K562 (cell line): ENCODE measurements around the gene TMEM123. TPM values are rescaled to one million over a fixed set of nuclear protein-coding genes. Genes with fewer than 3 reads are reported as not detected.

Source experiments
- ATAC-seq: fragments of 200-7000 bp; cut with Tn5 transposase; 3 replicates; pipeline ENCODE4 v1.9.1; 2020; ENCODE audit warnings: moderate library complexity
- BruUV-seq: library from RNA; stranded (reverse); fragments of 400-500 nt; replicated peaks from 2 replicates; lab custom pipeline; 2021; lab: Mats Ljungman, UMichigan
- CTCF ChIA-PET: fragments of 300-600 bp; formaldehyde crosslinking; extraction: SDS; loops from one replicate; lab custom pipeline; 2021; ENCODE audit warnings: low intra/inter-chr PET ratio; lab: Yijun Ruan, JAX
- POLR2A ChIA-PET: fragments of 300-600, 350-650 bp; sonication (Branson Sonifier 250); formaldehyde crosslinking; extraction: SDS; loops from one replicate; lab custom pipeline; 2021; ENCODE audit warnings: antibody characterized with exemption, inconsistent platforms; lab: Yijun Ruan, JAX
- DNase-seq, 4 experiments: peaks; one replicate each; pipeline versions ENCODE4 v3.0.0 to v3.0.0-alpha.2; 2011 to 2018; ENCODE audit warnings: low spot score in 3 of 4, mixed read lengths in 3 of 4; ENCODE audit errors: extremely low read depth in 1 of 4
- FAIRE-seq: peaks from 2 replicates; lab custom pipeline; 2011; peaks lifted over from hg19 to GRCh38; lab: Jason Lieb, UNC
- H2AFZ ChIP-seq: 2 replicates; pipeline ENCODE4 v1.6.0; 2011; ENCODE audit warnings: low read depth, low read length, control low read depth, inconsistent platforms
- H3K27ac ChIP-seq: fragments of 200-600 bp; 3 replicates; pipeline ENCODE4 v1.8.0; 2011; ENCODE audit warnings: low read depth, mild to moderate bottlenecking, control low read depth, inconsistent platforms, low read length, moderate library complexity, mixed read lengths; ENCODE audit errors: extremely low read depth
- H3K27me3 ChIP-seq, 2 experiments: fragments of 300-600 bp in 1 of 2; 2 replicates in 1 of 2; 3 replicates in 1 of 2; pipeline versions ENCODE4 v1.6.0 to v1.8.0; 2011; ENCODE audit warnings: inconsistent platforms in 2 of 2, low read length in 2 of 2, mild to moderate bottlenecking in 1 of 2, mixed read lengths in 1 of 2, moderate library complexity in 1 of 2; ENCODE audit not compliant: control insufficient read depth in 2 of 2, insufficient read depth in 2 of 2
- H3K36me3 ChIP-seq: fragments of 300-600 bp; 3 replicates; pipeline ENCODE4 v1.8.0; 2011; ENCODE audit warnings: mild to moderate bottlenecking, low read length, inconsistent platforms; ENCODE audit not compliant: control insufficient read depth, insufficient read depth
- H3K4me1 ChIP-seq, 2 experiments: fragments of 200-600 bp in 1 of 2; replicated peaks in 1 of 2; 2 replicates in 1 of 2; 3 replicates in 1 of 2; pipeline versions ENCODE4 v1.5.1 to v1.8.0; 2011; ENCODE audit warnings: inconsistent platforms in 2 of 2, low read length in 2 of 2, mild to moderate bottlenecking in 1 of 2, mixed read lengths in 1 of 2, moderate library complexity in 1 of 2; ENCODE audit not compliant: control insufficient read depth in 2 of 2, insufficient read depth in 2 of 2
- H3K4me2 ChIP-seq: 2 replicates; pipeline ENCODE4 v1.6.1; 2011; ENCODE audit warnings: low read length, control low read depth, inconsistent platforms, mixed read lengths; ENCODE audit not compliant: insufficient read depth
- H3K4me3 ChIP-seq: fragments of 200-600 bp; sonication (generic), shearing (Covaris generic); 2 replicates; pipeline ENCODE4 v1.5.1; 2016; ENCODE audit warnings: control low read depth, inconsistent platforms
- H3K79me2 ChIP-seq: fragments of 200-600 bp; 3 replicates; pipeline ENCODE4 v1.8.0; 2011; ENCODE audit warnings: low read length, inconsistent platforms; ENCODE audit not compliant: control insufficient read depth, insufficient read depth
- H3K9ac ChIP-seq, 2 experiments: 2 replicates each; pipeline versions ENCODE4 v1.6.0 to v1.6.1; 2011; ENCODE audit warnings: low read depth in 2 of 2, low read length in 2 of 2, control low read depth in 1 of 2, inconsistent platforms in 1 of 2, mild to moderate bottlenecking in 1 of 2, mixed read lengths in 1 of 2; ENCODE audit not compliant: insufficient read depth in 1 of 2
- H3K9me1 ChIP-seq: one replicate; pipeline ENCODE4 v1.6.0; 2011; ENCODE audit warnings: inconsistent platforms, mild to moderate bottlenecking, low read length, moderate library complexity; ENCODE audit not compliant: control insufficient read depth, insufficient read depth
- H3K9me3 ChIP-seq: replicated peaks from 2 replicates; pipeline ENCODE4 v1.5.1; 2011; ENCODE audit warnings: low read depth, low read length, inconsistent platforms; ENCODE audit not compliant: control insufficient read depth, insufficient read depth
- H4K20me1 ChIP-seq: replicated peaks from 2 replicates; pipeline ENCODE4 v1.6.1; 2011; ENCODE audit warnings: low read length, inconsistent platforms, mixed read lengths; ENCODE audit not compliant: control insufficient read depth, insufficient read depth
- BRF1 ChIP-seq: IDR thresholded peaks from 3 replicates; pipeline ENCODE4 v1.6.1; 2011; ENCODE audit warnings: borderline replicate concordance, mild to moderate bottlenecking; ENCODE audit not compliant: insufficient read length; ENCODE audit errors: extremely low read depth
- EP400 ChIP-seq: fragments of 450-650 bp; IDR thresholded peaks from 2 replicates; pipeline ENCODE4 v1.6.1; 2017; ENCODE audit warnings: antibody characterized with exemption, mild to moderate bottlenecking, moderate library complexity
- FOS ChIP-seq: IDR thresholded peaks from 3 replicates; pipeline ENCODE4 v1.6.1; 2011; ENCODE audit not compliant: insufficient read length; ENCODE audit errors: extremely low read depth
- HMBOX1 ChIP-seq: sonication (generic); IDR thresholded peaks from 2 replicates; pipeline ENCODE4 v1.6.1; 2016
- KDM1A ChIP-seq, 2 experiments: fragments of 450-650 bp; IDR thresholded peaks; 2 replicates each; pipeline ENCODE4 v1.6.1; 2016; ENCODE audit warnings: mild to moderate bottlenecking in 2 of 2
- MAFF ChIP-seq: IDR thresholded peaks from 2 replicates; pipeline ENCODE4 v1.6.1; 2012; ENCODE audit warnings: low read length, improper control_type of control experiment
- NFE2 ChIP-seq: IDR thresholded peaks from 2 replicates; pipeline ENCODE4 v1.6.1; 2014; ENCODE audit warnings: antibody characterized with exemption, low read depth
- TFAM ChIP-seq: fragments of 250-450 bp; sonication (Bioruptor Pico); conservative IDR thresholded peaks from 2 replicates; pipeline ENCODE4 v1.5.0; 2021; ENCODE audit warnings: mild to moderate bottlenecking, moderate library complexity
- TSHZ1 ChIP-seq: fragments of 250-450 bp; sonication (Bioruptor Pico); IDR thresholded peaks from 2 replicates; pipeline ENCODE4 v1.4.0; 2020; ENCODE audit warnings: mild to moderate bottlenecking, moderate library complexity
- ZNF384 ChIP-seq: IDR thresholded peaks from 2 replicates; pipeline ENCODE4 v1.6.1; 2012; ENCODE audit warnings: low read depth, low read length, improper control_type of control experiment
- WGBS: fragments of 100-300 bp; shearing (Covaris generic); methylation state at CpG from one replicate; pipeline ENCODE4 v1.1.6; 2016; ENCODE audit warnings: low coverage, mixed read lengths; ENCODE audit not compliant: insufficient coverage; ENCODE audit errors: missing lambda C conversion rate; 5-methylcytosine and 5-hydroxymethylcytosine counted together
- in situ Hi-C: fragments of 300-500 bp; cut with MboI; formaldehyde crosslinking; loops from 4 replicates; pipeline ENCODE4 v1.15.0; 2018; ENCODE audit warnings: inconsistent platforms, mixed read lengths
- intact Hi-C: fragments of 100-400 bp; cut with micrococcal nuclease; formaldehyde crosslinking; loops from 2 replicates; pipeline ENCODE4 v1.14.2; 2022
- polyA plus RNA-seq, 8 experiments: library from polyadenylated mRNA; depleted of rRNA in 4 of 8; stranded (reverse) in 5 of 8; unstranded in 3 of 8; fragments of >200 nt; fragmentation: Nextera tagmentation in 2 of 8; fragmentation: Illumina TruSeq in 1 of 8; extraction: Ambion mirVana in 2 of 8; extraction: Trizol in 1 of 8; gene quantifications; 2 replicates each; pipeline versions ENCODE4 v1.2.1 to v1.2.3, GENCODE V29; 2011 to 2014; ENCODE audit warnings: inconsistent platforms in 1 of 8, missing spikeins in 1 of 8
- total RNA-seq, 7 experiments: library from RNA; depleted of rRNA in 6 of 7; stranded (reverse); fragments of >200 nt in 6 of 7; fragmentation: Illumina TruSeq in 2 of 7; extraction: Trizol in 2 of 7; gene quantifications; 2 replicates each; pipeline versions ENCODE4 v1.2.1 to v1.2.3, GENCODE V29; 2011 to 2021; ENCODE audit warnings: low replicate concordance in 1 of 7

The TMEM123 gene
- total and polyA plus RNA-seq, 9 of the 15 experiments (the other 6 are each of a cell fraction or from before 2014, with no cell fraction given), result 19.8 to 344 (median 82.4) TPM

GRCh38 chr11:102386136-102386734 is 66.3 kb downstream of the TMEM123 start:
- Histone ChIP-seq H2AFZ (peak overlapping the region; percentile 34; the same call in 1 of the 2 replicates), H3K4me3 (no peak overlapping the region), H3K79me2 (no peaks in the 10 kb centered on the region), H4K20me1 (no peaks in the 10 kb centered on the region), H3K9me3 (peaks cover 3% of the 10 kb centered on the region; the same call in 1 of the 2 replicates), H3K27ac (peak overlapping the region; percentile 76; the same call in 2 of the 3 replicates), H3K4me1 (peaks cover 21 to 45% of the 10 kb centered on the region in 2 experiments; a peak in 4 of 5 replicates), H3K27me3 (no peaks in the 10 kb centered on the region), H3K36me3 (peaks cover 17% of the 10 kb centered on the region), H3K9ac (peak overlapping the region in 1 of 2 experiments; percentile 34; a peak in 1 of 4 replicates), H3K9me1 (no peaks in the 10 kb centered on the region), H3K4me2 (no peak overlapping the region)
- ATAC-seq (no peak), FAIRE-seq (no peak), DNase-seq (no peak)
- intact Hi-C loops (loop anchor here (5.0 kb wide), 1 partner anchor 66 kb away; the partner anchor contains the start of gene TMEM123), in situ Hi-C loops (no loop called here)
- POLR2A ChIA-PET, result interaction anchor here (1.1 to 1.8 kb wide), 2 partner anchors 12 to 27 kb away, joined by 3 to 5 read pairs; no protein-coding TSS in a partner anchor
- 29% methylated on average over 2 of the region's 2 CpGs for WGBS
- BruUV-seq, result no TSS peak
- CTCF ChIA-PET, result no interaction called here
- no peak for TF ChIP-seq EP400
- TF ChIP-seq NFE2, result peak; percentile 14; the same call in 1 of the 2 replicates
- TF ChIP-seq KDM1A (IDR thresholded peaks at IDR 0.05), result no peak
- no peak for TF ChIP-seq BRF1
- TF ChIP-seq TSHZ1 (CRISPR knock-in tag), result no peak
- TF ChIP-seq MAFF, result no peak
- no peak for TF ChIP-seq FOS
- no peak for TF ChIP-seq TFAM
- TF ChIP-seq ZNF384, result peak; percentile 37; the same call in 1 of the 2 replicates
- TF ChIP-seq HMBOX1, result peak; percentile 31; the same call in 1 of the 2 replicates
